ENCODE measurements around the gene SLC38A9. TPM values are rescaled to one million over a fixed set of nuclear protein-coding genes. Genes with fewer than 3 reads are reported as not detected.
"Not testable (repeated sequence)": the region's sequence is repeated elsewhere in the genome, so short reads cannot be mapped to it uniquely, and the experiment has no call there.

Gene SLC38A9
- total RNA-seq, 2 donors from 2014 or later, result 10.1 to 10.5 TPM

GRCh38 chr5:55711507-55712022 is 559 bp downstream of the SLC38A9 start:
- no peak for ATAC-seq
- intact Hi-C loops (cut with DNase I), result no loop called here

GRCh38 chr5:55708732-55709131 is 3.4 kb downstream of the SLC38A9 start:
- ATAC-seq (no peak), DNase-seq (no peak)
- intact Hi-C loops (cut with DNase I), result no loop called here

More at GRCh38 chr5:55711507-55712022, 559 bp downstream of the SLC38A9 start:
- DNase-seq, result no peak

- DNase-seq (no peak), ATAC-seq (no peak)
- intact Hi-C loops (cut with DNase I), result no loop called here
Measured at GRCh38 chr5:55706230-55706629, 5.9 kb downstream of the SLC38A9 start.

- intact Hi-C loops (cut with DNase I), result no loop called here
- DNase-seq (no peak), ATAC-seq (no peak)
Measured at GRCh38 chr5:55702598-55703345, 9.4 kb downstream of the SLC38A9 start.

- ATAC-seq (no peak), DNase-seq (no peak)
- intact Hi-C loops (cut with DNase I), result no loop called here
Measured at GRCh38 chr5:55701462-55702103, 10.5 kb downstream of the SLC38A9 start.

- ATAC-seq (no peak), DNase-seq (no peak)
- intact Hi-C loops (cut with DNase I), result no loop called here
Measured at GRCh38 chr5:55700745-55701144, 11.4 kb downstream of the SLC38A9 start.

- ATAC-seq, result no peak
- intact Hi-C loops (cut with DNase I), result loop anchor here in 1 of 2 donors (10.0 kb wide), 1 partner anchor 354 kb away; no protein-coding TSS in a partner anchor
- no peak for DNase-seq
Measured at GRCh38 chr5:55699041-55699688, 13.0 kb downstream of the SLC38A9 start.

- intact Hi-C loops (cut with DNase I), result loop anchor here in 1 of 2 donors (10.0 kb wide), 1 partner anchor 352 kb away; no protein-coding TSS in a partner anchor
- ATAC-seq, DNase-seq: not testable (repeated sequence)
Measured at GRCh38 chr5:55696704-55697103, 15.4 kb downstream of the SLC38A9 start.

- intact Hi-C loops (cut with DNase I), result loop anchor here (5.0 to 10.0 kb wide), 3 partner anchors 287 to 352 kb away; no protein-coding TSS in a partner anchor
- DNase-seq (no peak), ATAC-seq (peak in 1 of 2 donors; percentile 12)
Measured at GRCh38 chr5:55694152-55694830, 17.8 kb downstream of the SLC38A9 start.

- DNase-seq (no peak), ATAC-seq (no peak)
- intact Hi-C loops (cut with DNase I), result loop anchor here (1.0 to 10.0 kb wide), 4 partner anchors 285 to 350 kb away; no protein-coding TSS in a partner anchor
Measured at GRCh38 chr5:55692509-55692908, 19.6 kb downstream of the SLC38A9 start.

GRCh38 chr5:55692106-55692417 is 20.1 kb downstream of the SLC38A9 start:
- no peak for DNase-seq
- ATAC-seq, result no peak

GRCh38 chr5:55691265-55692105 is 20.6 kb downstream of the SLC38A9 start:
- DNase-seq, result no peak
- ATAC-seq, result peak; percentile 67 to 71
- intact Hi-C loops (cut with DNase I), result loop anchor here (1.0 to 10.0 kb wide), 4 partner anchors 284 to 349 kb away; no protein-coding TSS in a partner anchor

More at GRCh38 chr5:55692106-55692417, 20.1 kb downstream of the SLC38A9 start:
- intact Hi-C loops (cut with DNase I), result loop anchor here (1.0 to 10.0 kb wide), 4 partner anchors 285 to 350 kb away; no protein-coding TSS in a partner anchor

- ATAC-seq, result no peak
- intact Hi-C loops (cut with DNase I), result loop anchor here in 1 of 2 donors (10.0 kb wide), 2 partner anchors 87 to 147 kb away; partner anchors contain the start of gene PLPP1
- no peak for DNase-seq
Measured at GRCh38 chr5:55682071-55682470, 30.1 kb downstream of the SLC38A9 start.

GRCh38 chr5:55681301-55681700 is 30.8 kb downstream of the SLC38A9 start:
- DNase-seq (no peak), ATAC-seq (no peak)
- intact Hi-C loops (cut with DNase I), result loop anchor here in 1 of 2 donors (10.0 kb wide), 2 partner anchors 86 to 146 kb away; partner anchors contain the start of gene PLPP1

GRCh38 chr5:55680353-55680752 is 31.8 kb downstream of the SLC38A9 start:
- DNase-seq (no peak), ATAC-seq (peak in 1 of 2 donors; percentile 36)
- intact Hi-C loops (cut with DNase I), result loop anchor here in 1 of 2 donors (10.0 kb wide), 2 partner anchors 86 to 146 kb away; partner anchors contain the start of gene PLPP1

- intact Hi-C loops (cut with DNase I), result no loop called here
- no peak for DNase-seq
- ATAC-seq, result no peak
Measured at GRCh38 chr5:55679556-55679955, 32.6 kb downstream of the SLC38A9 start.

GRCh38 chr5:55675119-55675518 is 37.0 kb downstream of the SLC38A9 start:
- ATAC-seq (peak in 1 of 2 donors; percentile 36), DNase-seq (no peak)
- intact Hi-C loops (cut with DNase I), result no loop called here

GRCh38 chr5:55674340-55674739 is 37.8 kb downstream of the SLC38A9 start:
- intact Hi-C loops (cut with DNase I), result no loop called here
- ATAC-seq (peak in 1 of 2 donors; percentile 15), DNase-seq (no peak)
